GM19468 (cell line): ENCODE measurements around the gene TOMM7.
"Not testable (repeated sequence)": the region's sequence is repeated elsewhere in the genome, so short reads cannot be mapped to it uniquely, and the experiment has no call there.

Source experiments
- ATAC-seq: cut with Tn5 transposase; IDR thresholded peaks from one replicate; pipeline ENCODE4 v1.9.1; 2021; ENCODE audit warnings: mild to moderate bottlenecking, moderate library complexity, moderate number of reproducible peaks; ENCODE audit not compliant: unreplicated experiment; ENCODE audit errors: extremely low read depth

The TOMM7 gene

DNA sequence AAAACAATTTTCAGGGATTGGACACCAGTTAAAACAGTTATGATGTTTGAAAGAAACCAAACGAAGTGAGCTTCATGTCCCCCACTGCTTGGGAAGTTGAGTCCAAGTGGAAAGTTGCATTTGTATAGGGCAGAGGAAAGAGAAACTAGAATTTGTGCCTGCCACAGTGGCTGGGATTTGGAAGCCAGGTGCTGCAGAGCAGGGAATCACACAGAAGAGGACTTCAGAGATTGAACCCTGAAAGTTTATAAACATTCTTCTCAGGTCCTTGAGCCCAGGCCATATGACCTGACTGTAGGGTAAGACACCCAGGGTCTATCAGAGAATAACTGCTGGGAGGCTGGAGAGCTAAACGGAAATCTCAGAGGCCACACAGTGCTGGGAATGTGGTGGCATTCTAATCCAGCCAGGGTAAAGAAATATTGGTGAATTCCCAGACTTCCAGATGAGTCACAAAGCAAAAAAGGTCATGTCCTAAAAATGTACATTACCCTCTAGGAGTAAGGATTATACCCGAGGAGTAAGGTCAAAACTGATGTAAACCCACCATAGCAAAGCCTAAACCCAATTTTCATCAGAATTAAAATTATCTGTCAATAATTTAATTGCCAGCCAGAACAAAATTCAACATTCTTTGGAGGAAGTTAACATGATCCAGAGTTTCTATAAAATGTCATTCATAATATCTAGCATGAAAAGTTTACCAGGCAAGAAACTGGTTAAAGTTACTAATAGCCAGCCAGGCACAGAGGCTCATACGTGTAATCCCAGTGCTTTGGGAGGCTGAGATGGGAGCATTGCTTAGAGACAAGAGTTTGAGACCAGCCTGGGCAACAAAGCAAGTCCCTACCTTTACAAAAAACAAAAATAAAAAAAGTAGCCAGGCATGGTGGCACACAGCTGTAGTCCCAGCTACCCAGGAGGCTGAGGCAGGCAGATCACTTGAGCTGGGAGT lies 31.2 kb downstream of the TOMM7 start:
- ATAC-seq, result no peak

DNA sequence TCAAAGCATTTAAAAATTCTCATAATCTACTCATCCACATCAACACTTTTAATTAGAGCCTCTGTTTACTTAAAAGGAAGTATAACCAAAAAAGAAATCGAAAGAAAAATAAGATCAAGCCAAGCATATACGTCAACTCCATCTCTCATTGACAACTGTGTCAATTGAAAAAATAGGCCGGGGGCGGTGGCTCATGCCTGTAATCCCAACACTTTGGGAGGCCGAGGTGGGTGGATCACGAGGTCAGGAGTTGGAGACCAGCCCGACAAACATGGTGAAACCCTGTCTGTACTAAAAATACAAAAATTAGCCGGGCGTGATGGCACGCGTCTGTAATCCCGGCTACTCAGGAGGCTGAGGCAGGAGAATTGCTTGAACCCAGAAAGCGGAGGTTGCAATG lies 32.0 kb downstream of the TOMM7 start:
- not testable (repeated sequence) for ATAC-seq

DNA sequence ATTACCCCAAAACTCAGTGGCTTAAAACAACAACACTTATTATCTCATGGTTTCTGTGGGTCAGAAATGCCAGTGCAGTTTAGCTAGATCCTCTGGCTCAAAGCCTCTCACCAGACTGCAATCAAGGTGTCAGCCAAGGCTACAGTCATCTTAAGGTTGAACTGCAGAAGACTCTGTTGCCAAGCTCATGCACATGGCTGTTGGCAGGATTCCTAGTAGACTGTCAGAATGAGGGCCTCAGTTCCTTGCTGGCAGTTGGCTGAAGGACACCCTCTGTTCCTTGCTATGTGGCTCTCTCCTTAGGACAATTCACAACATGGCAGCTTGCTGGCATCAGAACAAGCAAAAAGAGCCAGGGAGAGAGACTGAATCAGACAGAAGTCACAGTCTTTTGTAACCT lies 34.7 kb downstream of the TOMM7 start:
- no peak for ATAC-seq

DNA sequence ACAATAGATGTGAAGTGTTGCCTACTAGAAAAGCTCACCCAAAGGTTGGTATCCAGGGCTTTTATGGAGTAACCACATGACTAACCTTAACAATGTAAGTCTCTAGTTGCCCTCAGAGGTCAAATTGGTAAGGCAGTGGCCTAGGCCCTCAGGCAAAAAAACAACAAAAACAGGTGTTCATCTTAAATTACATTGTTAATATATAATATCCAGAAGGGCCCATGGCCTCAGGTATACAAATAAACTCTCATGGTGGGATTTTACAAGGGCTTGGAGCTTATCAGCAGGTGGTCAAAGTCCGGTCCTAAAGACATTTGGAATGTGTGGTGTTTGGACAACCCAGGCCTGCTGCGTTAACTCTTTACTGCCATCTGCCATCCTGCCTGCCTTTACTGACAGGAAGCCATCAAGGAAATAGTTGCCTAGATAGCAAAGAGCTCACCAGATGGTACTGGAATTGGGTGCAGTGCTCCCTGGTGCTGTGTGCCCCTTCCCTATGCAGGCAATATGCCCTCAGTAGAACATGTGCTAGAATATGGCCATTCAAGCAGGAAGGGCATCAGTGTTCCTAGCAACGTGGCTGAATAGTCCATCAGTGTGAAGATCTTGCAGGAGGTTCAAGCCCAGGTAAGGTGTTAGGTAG lies 36.2 kb downstream of the TOMM7 start:
- ATAC-seq, result no peak

DNA sequence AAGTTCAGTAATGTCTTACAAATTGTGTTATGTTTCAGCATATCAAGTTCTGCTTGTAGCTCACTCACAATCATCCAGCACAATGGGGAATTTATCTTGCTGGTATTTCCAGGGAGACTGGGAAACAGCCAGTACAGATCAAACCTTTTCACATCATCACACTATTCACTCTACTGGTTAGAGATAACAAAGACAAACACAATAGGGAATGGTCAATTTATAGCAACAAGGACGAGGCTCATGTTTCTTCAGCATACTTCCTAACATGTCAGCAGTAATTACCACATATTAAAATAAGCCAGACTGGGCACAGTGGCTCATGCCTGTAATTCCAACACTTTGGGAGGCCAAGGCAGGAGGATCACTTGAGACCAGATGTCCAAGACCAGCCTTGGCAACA lies 38.3 kb downstream of the TOMM7 start:
- ATAC-seq, result no peak

DNA sequence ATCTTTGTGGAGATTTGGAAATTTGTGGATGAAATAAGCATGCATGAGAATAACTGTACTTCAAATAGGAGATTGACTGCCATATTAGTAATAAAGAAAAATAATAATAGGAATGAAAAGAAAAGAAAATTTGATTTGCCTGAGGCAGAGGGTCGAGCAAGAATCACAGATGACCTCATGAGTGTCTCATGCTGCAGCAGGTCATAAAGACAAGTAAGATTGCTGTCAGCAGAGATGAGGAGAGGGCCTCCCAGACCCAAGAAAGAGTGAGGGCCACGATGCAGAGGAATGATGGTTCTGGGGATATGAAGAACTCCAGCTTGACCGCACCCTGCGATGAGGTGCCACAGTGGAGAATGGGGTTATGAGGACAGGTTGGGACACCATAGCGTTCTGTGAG lies 39.2 kb downstream of the TOMM7 start:
- ATAC-seq, result no peak

DNA sequence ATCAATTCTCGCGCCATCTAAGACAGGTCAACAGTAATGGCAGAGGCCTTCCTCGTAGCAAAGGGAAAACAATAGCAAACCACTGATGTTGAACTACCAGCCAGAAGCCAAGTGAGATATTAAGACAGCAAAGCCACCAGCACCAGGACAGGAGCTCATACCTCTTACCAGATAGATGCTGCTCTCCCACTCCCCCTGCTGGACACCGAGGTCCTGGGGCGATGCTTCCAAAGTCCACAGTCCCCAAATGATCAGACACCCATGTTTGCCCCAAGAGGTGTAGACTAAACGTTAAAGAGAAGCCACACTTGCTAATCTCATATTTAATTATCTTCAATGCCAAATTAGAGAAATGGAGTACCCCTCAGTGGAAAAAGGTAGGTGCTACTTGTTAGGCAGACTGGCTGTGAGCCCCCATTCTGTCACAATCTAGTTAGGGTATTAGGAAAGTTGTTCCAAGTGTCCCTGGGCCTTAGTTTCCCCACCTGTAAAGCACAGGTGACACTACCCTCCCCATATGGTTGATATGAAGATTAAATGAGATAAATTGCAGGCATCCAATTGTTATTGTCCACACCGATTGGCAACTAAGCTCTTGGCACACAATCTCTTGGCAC lies 39.9 kb downstream of the TOMM7 start:
- ATAC-seq, result no peak

DNA sequence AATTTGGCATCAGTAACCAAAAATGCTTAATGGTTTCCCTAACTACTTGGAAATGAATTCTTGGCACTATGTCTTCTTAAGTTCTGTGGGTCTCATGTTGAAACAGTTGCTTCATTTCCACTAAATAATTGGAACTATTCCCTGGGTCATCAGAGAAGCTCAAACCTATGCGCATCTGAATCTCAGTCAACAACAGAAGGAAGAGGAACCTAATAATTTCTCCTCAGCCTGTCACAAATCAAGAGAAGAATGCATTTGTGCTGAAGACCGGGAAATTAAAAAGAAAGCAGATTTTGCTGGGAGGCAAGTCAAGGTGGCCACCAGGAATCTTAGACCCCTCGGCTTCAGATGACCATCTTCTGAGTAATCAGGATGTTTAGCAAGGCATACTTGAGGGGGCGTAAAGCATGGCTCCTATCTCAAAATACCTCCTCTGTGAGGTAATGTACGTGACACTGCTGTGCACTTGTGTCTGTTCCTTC lies 41.4 kb downstream of the TOMM7 start:
- no peak for ATAC-seq

DNA sequence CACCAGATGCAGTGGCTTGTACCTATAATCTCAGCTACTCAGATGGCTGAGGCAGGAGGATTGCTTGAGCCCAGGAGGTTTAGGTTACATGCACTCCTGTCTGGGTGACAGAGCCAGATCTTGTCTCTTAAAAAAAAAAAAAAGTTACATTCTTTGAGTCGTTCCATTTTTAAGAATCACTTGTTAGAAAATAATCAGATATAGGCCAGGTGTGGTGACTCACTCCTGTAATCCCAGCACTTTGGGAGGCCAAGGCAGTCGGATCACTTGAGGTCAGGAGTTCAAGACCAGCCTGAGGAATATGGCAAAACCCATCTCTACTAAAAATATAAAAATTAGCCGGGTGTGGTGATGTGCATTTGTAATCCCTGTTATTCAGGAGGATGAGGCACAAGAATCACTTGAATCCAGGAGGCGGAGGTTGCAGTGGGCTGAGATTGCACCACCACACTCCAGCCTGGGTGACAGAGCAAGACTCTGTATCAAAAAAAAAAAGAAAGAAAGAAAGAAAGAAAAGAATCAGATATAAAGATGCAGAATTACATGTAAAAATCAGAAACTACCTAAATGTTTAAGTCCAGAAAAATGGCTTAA lies 42.8 kb downstream of the TOMM7 start:
- ATAC-seq, result not testable (repeated sequence)

DNA sequence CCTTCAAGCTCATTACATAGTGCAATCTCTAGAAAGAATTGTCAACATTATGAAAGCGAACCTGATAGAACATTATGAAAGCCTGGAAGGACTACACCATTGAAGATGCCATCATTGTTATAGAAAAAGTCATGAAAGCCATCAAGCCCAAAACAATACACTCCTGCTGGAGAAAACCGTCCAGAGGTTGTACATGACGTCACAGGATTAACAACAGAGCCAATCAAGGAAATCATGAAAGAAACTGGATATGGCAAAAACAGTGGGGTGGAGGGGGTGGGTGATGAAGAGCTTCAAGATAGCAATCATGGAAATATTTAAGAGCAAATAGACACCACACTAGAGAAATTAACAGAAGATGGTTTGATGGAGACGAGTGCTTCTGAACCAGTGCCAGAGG lies 45.7 kb downstream of the TOMM7 start:
- ATAC-seq, result no peak

DNA sequence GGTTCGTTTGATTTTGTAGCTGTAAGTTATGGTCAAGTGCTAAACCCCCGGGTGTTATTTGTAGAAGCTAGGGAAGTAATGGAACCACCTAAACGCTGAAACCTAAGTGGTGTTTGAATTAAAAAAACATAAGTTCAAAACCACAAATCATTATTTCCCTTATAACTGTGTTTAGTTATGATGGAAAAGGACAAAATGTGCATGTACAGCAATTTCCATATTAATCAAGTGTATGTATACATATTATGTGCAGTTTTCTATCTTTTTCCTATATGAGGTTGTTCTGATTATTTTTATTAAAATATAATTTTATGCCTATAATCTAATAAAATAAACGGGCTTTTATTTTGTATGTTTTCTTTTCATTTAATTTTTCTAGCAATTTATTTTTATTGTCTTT lies 49.8 kb downstream of the TOMM7 start:
- no peak for ATAC-seq

DNA sequence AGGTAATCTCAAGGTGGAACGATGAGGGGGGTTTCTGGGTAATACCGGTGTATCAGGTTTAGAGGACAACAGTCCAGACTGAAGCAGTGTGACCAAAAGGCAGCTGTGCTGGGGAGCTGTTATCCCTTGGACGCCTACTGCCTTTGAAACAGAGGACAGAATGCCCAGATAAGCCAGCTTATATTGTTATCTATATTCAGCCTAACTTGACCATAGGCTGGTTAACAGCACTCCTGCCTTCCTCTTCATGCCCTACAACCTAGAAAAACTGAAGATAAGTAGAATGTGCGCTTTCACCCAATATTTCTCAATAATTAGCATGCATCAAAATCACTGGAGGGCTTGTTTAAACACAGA lies 50.8 kb downstream of the TOMM7 start:
- ATAC-seq, result no peak

DNA sequence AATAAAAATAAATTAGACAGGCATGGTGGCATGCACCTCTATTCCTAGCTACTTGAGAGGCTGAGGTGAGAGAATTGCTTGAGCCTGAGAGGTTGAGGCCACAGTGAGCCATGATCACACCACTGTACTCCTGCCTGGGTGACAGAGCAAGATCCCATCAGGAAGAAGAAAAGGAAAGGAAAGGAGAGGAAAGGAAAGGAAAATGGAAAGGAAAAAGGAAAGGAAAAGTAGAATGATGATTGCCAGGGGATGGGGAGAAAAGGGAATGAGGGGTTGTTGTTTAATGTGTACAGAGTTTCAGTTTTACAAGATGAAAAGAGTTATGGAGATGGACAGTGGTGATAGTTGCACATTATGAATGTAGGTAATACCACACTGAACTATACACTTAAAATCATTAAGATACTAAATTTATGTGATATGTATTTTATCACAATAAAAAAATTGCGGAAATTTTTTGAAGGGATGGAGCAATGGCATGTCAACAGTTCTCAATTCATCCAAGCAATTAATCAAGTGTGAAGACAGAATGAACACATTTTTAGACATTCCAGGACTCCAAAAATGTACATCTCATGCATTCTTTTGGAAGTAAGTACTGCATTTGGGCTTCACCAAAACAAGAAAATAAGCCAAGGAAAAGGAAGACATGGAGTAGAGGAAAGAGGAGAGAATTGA lies 51.3 kb downstream of the TOMM7 start:
- ATAC-seq, result no peak

DNA sequence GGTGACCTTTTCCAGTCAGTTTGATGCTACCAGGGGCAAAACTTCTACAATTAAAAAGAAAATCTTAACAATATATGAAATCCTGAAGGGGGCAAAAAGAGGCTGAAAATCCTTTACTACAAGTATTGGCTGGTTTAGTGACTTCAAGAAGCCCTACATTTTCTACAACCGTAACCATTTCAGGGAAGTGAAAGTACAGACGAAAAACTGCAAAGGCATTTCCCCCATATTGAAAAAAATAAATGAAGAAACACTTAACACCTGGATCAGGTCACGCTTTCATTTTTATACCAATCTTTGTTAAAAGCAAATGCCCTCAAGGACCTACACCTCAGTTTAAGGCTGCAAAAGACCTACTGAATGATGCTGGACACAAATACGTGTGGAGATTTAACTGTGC lies 57.0 kb downstream of the TOMM7 start:
- peak; percentile 73 for ATAC-seq
